ENCODE data around the gene IL32. TPM values are rescaled to one million over a fixed set of nuclear protein-coding genes. Genes with fewer than 3 reads are reported as not detected.

Gene IL32
- total RNA-seq, 4 donors from 2014 or later, result 93.3 to 676 (median 590) TPM

GRCh38 chr16:3098459-3099394 lies 33.3 kb downstream of the IL32 start, which contains the start of gene ZSCAN10:
Gene ZSCAN10, minus strand, starts transcription at chr16:3099294. Its CDS starts 6,357 bp downstream, at chr16:3092937.
- H3K27ac ChIP-seq, result peak within 1 kb of the TSS in 1 of 4 donors; percentile 27

GRCh38 chr16:3099395-3099731 lies 33.9 kb downstream of the IL32 start:
- no peak for TF ChIP-seq POLR2A (IDR thresholded peaks at IDR 0.05)
- no peak for TF ChIP-seq CTCF (IDR thresholded peaks at IDR 0.05)
- H3K27ac ChIP-seq, result no peak overlapping the region
- H3K4me3 ChIP-seq, result no peak overlapping the region

More at GRCh38 chr16:3098459-3099394, 33.3 kb downstream of the IL32 start, which contains the start of gene ZSCAN10:
- DNase-seq, result no peak
- H3K9me3 ChIP-seq, result no peaks in the 10 kb centered on the region
- H3K4me3 ChIP-seq, result peak within 1 kb of the TSS; percentile 5 to 38 (median 22)
- H3K4me1 ChIP-seq, result peaks cover 0 to 14% (median 3%) of the 10 kb centered on the region in 4 donors
- TF ChIP-seq POLR2A (IDR thresholded peaks at IDR 0.05) (no peak), CTCF (IDR thresholded peaks at IDR 0.05) (no peak)
- H3K36me3 ChIP-seq, result no peaks in the 10 kb centered on the region
- no peaks in the 10 kb centered on the region for H3K27me3 ChIP-seq

GRCh38 chr16:3099732-3100499 lies 34.5 kb downstream of the IL32 start:
- Histone ChIP-seq H3K27ac (peak overlapping the region in 1 of 4 donors; percentile 27), H3K9me3 (no peaks in the 10 kb centered on the region), H3K4me3 (peak overlapping the region; percentile 5 to 38 (median 22)), H3K4me1 (peaks cover 0 to 14% (median 3%) of the 10 kb centered on the region in 4 donors), H3K36me3 (no peaks in the 10 kb centered on the region), H3K27me3 (no peaks in the 10 kb centered on the region)
- peak; percentile 97 to 99 (median 98) for DNase-seq
- TF ChIP-seq CTCF (IDR thresholded peaks at IDR 0.05) (no peak), POLR2A (IDR thresholded peaks at IDR 0.05) (no peak)

More at GRCh38 chr16:3099395-3099731, 33.9 kb downstream of the IL32 start:
- Histone ChIP-seq H3K36me3 (no peaks in the 10 kb centered on the region), H3K4me1 (peaks cover 0 to 14% (median 3%) of the 10 kb centered on the region in 4 donors), H3K27me3 (no peaks in the 10 kb centered on the region), H3K9me3 (no peaks in the 10 kb centered on the region)
- DNase-seq, result no peak

GRCh38 chr16:3101018-3101840 lies 35.8 kb downstream of the IL32 start:
- Histone ChIP-seq H3K4me3 (peak overlapping the region in 1 of 4 donors; percentile 15), H3K4me1 (peaks cover 0 to 14% (median 3%) of the 10 kb centered on the region in 4 donors), H3K9me3 (no peaks in the 10 kb centered on the region), H3K27ac (peak overlapping the region in 2 of 4 donors; percentile 17 to 58), H3K27me3 (no peaks in the 10 kb centered on the region), H3K36me3 (no peaks in the 10 kb centered on the region)
- TF ChIP-seq CTCF (IDR thresholded peaks at IDR 0.05) (peak in 4 of 6 experiments; percentile 52 to 62 (median 58)), POLR2A (IDR thresholded peaks at IDR 0.05) (no peak)
- peak in 1 of 3 donors; percentile 25 for DNase-seq

All from Peyer's patch (tissue), 4 donors.